NCI-H2171 (cell line): ENCODE measurements around the gene TNS3.
A peak's percentile ranks its signal among the peaks of the same experiment; 100 is the strongest.

Experiments used
- DNase-seq: peaks from one replicate; lab custom pipeline; 2025; lab: John Stamatoyannopoulos, UW

Gene TNS3

GRCh38 chr7:47581438-47581803 lies 490 bp downstream of the TNS3 start:
- DNase-seq = no peak

- peak; percentile 19 for DNase-seq
These were observed 1.0 kb downstream of the TNS3 start for GRCh38 chr7:47580811-47581331.

GRCh38 chr7:47580175-47580706 lies 1.7 kb downstream of the TNS3 start:
- DNase-seq = no peak

- no peak for DNase-seq
These were observed 2.5 kb downstream of the TNS3 start for GRCh38 chr7:47579458-47579857.

- no peak for DNase-seq
These were observed 3.2 kb downstream of the TNS3 start for GRCh38 chr7:47578579-47579270.

GRCh38 chr7:47577321-47577919 lies 4.5 kb downstream of the TNS3 start:
- no peak for DNase-seq

- DNase-seq = no peak
These were observed 5.0 kb downstream of the TNS3 start for GRCh38 chr7:47576866-47577306.

GRCh38 chr7:47576031-47576865 lies 5.7 kb downstream of the TNS3 start:
- DNase-seq = no peak

- no peak for DNase-seq
These were observed 7.2 kb downstream of the TNS3 start for GRCh38 chr7:47574482-47575329.

- no peak for DNase-seq
These were observed 8.0 kb downstream of the TNS3 start for GRCh38 chr7:47573758-47574481.

GRCh38 chr7:47572939-47573757 lies 8.8 kb downstream of the TNS3 start:
- DNase-seq = no peak

GRCh38 chr7:47572094-47572445 lies 9.8 kb downstream of the TNS3 start:
- no peak for DNase-seq

- DNase-seq = peak; percentile 54
These were observed 10.4 kb downstream of the TNS3 start for GRCh38 chr7:47571331-47572093.

- no peak for DNase-seq
These were observed 11.3 kb downstream of the TNS3 start for GRCh38 chr7:47570649-47571050.

- DNase-seq = no peak
These were observed 13.4 kb downstream of the TNS3 start for GRCh38 chr7:47568547-47568946.

- no peak for DNase-seq
These were observed 13.9 kb downstream of the TNS3 start for GRCh38 chr7:47568056-47568455.

GRCh38 chr7:47565640-47566250 lies 16.2 kb downstream of the TNS3 start:
- DNase-seq = no peak

GRCh38 chr7:47563521-47563920 lies 18.4 kb downstream of the TNS3 start:
- no peak for DNase-seq
